BJ (cell line): ENCODE data around the gene HEXIM2. TPM values are rescaled to one million over a fixed set of nuclear protein-coding genes. Genes with fewer than 3 reads are reported as not detected.

ENCODE experiments used
- CTCF ChIA-PET: fragments of 350-600 bp; formaldehyde crosslinking; extraction: SDS; loops from one replicate; lab custom pipeline; 2021; ENCODE audit warnings: antibody characterized with exemption, inconsistent platforms; lab: Yijun Ruan, JAX
- POLR2A ChIA-PET: fragments of 300-600 bp; sonication (Branson Sonifier 250); formaldehyde crosslinking; extraction: SDS; loops from one replicate; lab custom pipeline; 2021; ENCODE audit warnings: antibody characterized with exemption; lab: Charles Lee
- DNase-seq: peaks from one replicate; pipeline ENCODE4 v3.0.0-alpha.2; 2011; ENCODE audit warnings: low read depth
- H3K27me3 ChIP-seq: 2 replicates; pipeline ENCODE4 v1.6.0; 2011; ENCODE audit warnings: low read length; ENCODE audit not compliant: control insufficient read depth, insufficient read depth
- H3K36me3 ChIP-seq: 2 replicates; pipeline ENCODE4 v1.5.1; 2011; ENCODE audit warnings: low read length; ENCODE audit not compliant: control insufficient read depth, insufficient read depth
- H3K4me3 ChIP-seq: 2 replicates; pipeline ENCODE4 v1.5.1; 2011; ENCODE audit warnings: low read depth, mild to moderate bottlenecking, control low read depth, low read length
- CTCF ChIP-seq: IDR thresholded peaks from 2 replicates; pipeline ENCODE4 v1.5.1; 2011; ENCODE audit warnings: low read depth, mild to moderate bottlenecking, control low read depth, inconsistent platforms, low read length, moderate library complexity; ENCODE audit not compliant: insufficient read depth
- polyA plus RNA-seq: library from polyadenylated mRNA; depleted of rRNA; stranded (reverse); fragments of >200 nt; gene quantifications from 2 replicates; pipeline ENCODE4 v1.2.3, GENCODE V29; 2011

HEXIM2 gene
- polyA plus RNA-seq, 1 experiment = 6.3 TPM

- Histone ChIP-seq H3K4me3 (peak overlapping the region; percentile 38), H3K27me3 (no peaks in the 10 kb centered on the region), H3K36me3 (no peaks in the 10 kb centered on the region)
- POLR2A ChIA-PET = interaction anchor here (0.6 to 0.8 kb wide), 4 partner anchors 8 to 368 kb away, joined by 3 to 7 read pairs (median 3); partner anchors contain the start of gene ACBD4
- no peak for TF ChIP-seq CTCF
- DNase-seq = peak; percentile 56
- CTCF ChIA-PET = interaction anchor here (0.8 to 1.8 kb wide), 6 partner anchors 8 to 149 kb away, joined by 3 to 39 read pairs (median 4); partner anchors contain the start of gene ACBD4
Observed at GRCh38 chr17:45143767-45144198, 17.9 kb upstream of the HEXIM2 start.

GRCh38 chr17:45144199-45145034 lies 17.3 kb upstream of the HEXIM2 start:
- Histone ChIP-seq H3K36me3 (no peaks in the 10 kb centered on the region), H3K4me3 (peak overlapping the region; percentile 38), H3K27me3 (no peaks in the 10 kb centered on the region)
- POLR2A ChIA-PET = interaction anchor here (0.5 to 1.8 kb wide), 5 partner anchors 8 to 369 kb away, joined by 3 to 7 read pairs (median 5); no protein-coding TSS in a partner anchor
- CTCF ChIA-PET = interaction anchor here (0.7 to 1.8 kb wide), 7 partner anchors 9 to 604 kb away, joined by 3 to 39 read pairs (median 3); partner anchors contain the start of gene ACBD4
- no peak for DNase-seq
- TF ChIP-seq CTCF = no peak

GRCh38 chr17:45145035-45145389 lies 16.7 kb upstream of the HEXIM2 start:
- TF ChIP-seq CTCF = no peak
- POLR2A ChIA-PET = interaction anchor here (0.6 to 1.8 kb wide), 2 partner anchors 16 to 224 kb away, joined by 6 to 7 read pairs; no protein-coding TSS in a partner anchor
- H3K4me3 ChIP-seq = no peak overlapping the region
- no peaks in the 10 kb centered on the region; the same call in 1 of the 2 replicates for H3K36me3 ChIP-seq
- H3K27me3 ChIP-seq = no peaks in the 10 kb centered on the region
- CTCF ChIA-PET = interaction anchor here (0.7 to 1.8 kb wide), 2 partner anchors 10 to 605 kb away, joined by 3 to 39 read pairs (median 18); partner anchors contain the start of gene ACBD4
- DNase-seq = no peak

GRCh38 chr17:45146166-45146565 lies 15.5 kb upstream of the HEXIM2 start:
- CTCF ChIA-PET = interaction anchor here (0.7 to 8.4 kb wide), 3 partner anchors 11 to 55 kb away, joined by 3 to 210 read pairs (median 18); partner anchors contain the start of gene ACBD4
- H3K36me3 ChIP-seq = no peaks in the 10 kb centered on the region; the same call in 1 of the 2 replicates
- no peak for TF ChIP-seq CTCF
- POLR2A ChIA-PET = no interaction called here
- H3K27me3 ChIP-seq = no peaks in the 10 kb centered on the region
- DNase-seq = no peak
- no peak overlapping the region for H3K4me3 ChIP-seq

GRCh38 chr17:45146592-45146889 lies 15.1 kb upstream of the HEXIM2 start:
- no peaks in the 10 kb centered on the region for H3K27me3 ChIP-seq
- H3K36me3 ChIP-seq = no peaks in the 10 kb centered on the region; the same call in 1 of the 2 replicates
- no peak for TF ChIP-seq CTCF
- CTCF ChIA-PET = interaction anchor here (0.7 to 8.4 kb wide), 3 partner anchors 11 to 55 kb away, joined by 3 to 210 read pairs (median 18); partner anchors contain the start of gene ACBD4
- POLR2A ChIA-PET = no interaction called here
- DNase-seq = no peak
- H3K4me3 ChIP-seq = no peak overlapping the region
